ENCODE data around the gene RXRG. TPM values are rescaled to one million over a fixed set of nuclear protein-coding genes. Genes with fewer than 3 reads are reported as not detected.

Gene RXRG
- total and polyA plus RNA-seq, 12 donors = 1.2 to 16.3 (median 4.1) TPM

GRCh38 chr1:165376041-165376810, 68.7 kb downstream of the RXRG start:
- peak; percentile 92 to 98 (median 96) for ATAC-seq
- peak overlapping the region; percentile 53 to 94 (median 85) for H3K27ac ChIP-seq
- peak overlapping the region; percentile 21 to 57 (median 49) for H3K4me3 ChIP-seq
- WGBS, 2 donors = 1 to 2% methylated on average over 46 of the region's 46 CpGs
- intact Hi-C loops (cut with DNase I) = loop anchor here in 1 of 10 donors (10.0 kb wide), 1 partner anchor 319 kb away; the partner anchor contains the start of gene ALDH9A1
- DNase-seq = peak; percentile 86 to 92
- H3K36me3 ChIP-seq = no peaks in the 10 kb centered on the region
- H3K4me1 ChIP-seq = peaks cover 0 to 36% (median 28%) of the 10 kb centered on the region in 9 donors
- TF ChIP-seq CTCF (IDR thresholded peaks at IDR 0.05) = no peak
- no peaks in the 10 kb centered on the region for H3K9me3 ChIP-seq
- peaks cover 0 to 77% (median 0%) of the 10 kb centered on the region in 7 donors for H3K27me3 ChIP-seq

- no peak for ATAC-seq
- intact Hi-C loops (cut with DNase I) = loop anchor here in 1 of 10 donors (10.0 kb wide), 1 partner anchor 319 kb away; the partner anchor contains the start of gene ALDH9A1
- no peak for DNase-seq
- Histone ChIP-seq H3K9me3 (no peaks in the 10 kb centered on the region), H3K4me3 (peak overlapping the region; percentile 21 to 57 (median 49)), H3K36me3 (no peaks in the 10 kb centered on the region), H3K27ac (peak overlapping the region; percentile 53 to 94 (median 85)), H3K4me1 (peaks cover 0 to 38% (median 28%) of the 10 kb centered on the region in 9 donors), H3K27me3 (peaks cover 0 to 76% (median 0%) of the 10 kb centered on the region in 7 donors)
- 47 to 53% methylated on average over 7 of the region's 7 CpGs for WGBS, 2 donors
- no peak for TF ChIP-seq CTCF (IDR thresholded peaks at IDR 0.05)
These were observed 69.3 kb downstream of the RXRG start for GRCh38 chr1:165375623-165376022.

- 59 to 60% methylated on average over 5 of the region's 5 CpGs for WGBS, 2 donors
- H3K9me3 ChIP-seq = no peaks in the 10 kb centered on the region
- no peak overlapping the region for H3K4me3 ChIP-seq
- no peak for TF ChIP-seq CTCF (IDR thresholded peaks at IDR 0.05)
- H3K27ac ChIP-seq = no peak overlapping the region
- ATAC-seq (no peak), DNase-seq (no peak)
- H3K36me3 ChIP-seq = no peaks in the 10 kb centered on the region
- H3K4me1 ChIP-seq = peaks cover 0 to 33% (median 23%) of the 10 kb centered on the region in 9 donors
- H3K27me3 ChIP-seq = peaks cover 0 to 91% (median 6%) of the 10 kb centered on the region in 7 donors
- intact Hi-C loops (cut with DNase I) = loop anchor here in 1 of 10 donors (10.0 kb wide), 1 partner anchor 323 kb away; the partner anchor contains the start of gene ALDH9A1
These were observed 73.2 kb downstream of the RXRG start for GRCh38 chr1:165371588-165372225.

GRCh38 chr1:165369255-165369848, 75.6 kb downstream of the RXRG start:
- intact Hi-C loops (cut with DNase I) = loop anchor here (2.0 to 10.0 kb wide), 8 partner anchors 107 to 242 kb away; no protein-coding TSS in a partner anchor
- no peak overlapping the region for H3K27ac ChIP-seq
- ATAC-seq (peak in 6 of 8 donors; percentile 46 to 69 (median 55)), DNase-seq (peak; percentile 50 to 62)
- peak; percentile 70 to 92 (median 88) for TF ChIP-seq CTCF (IDR thresholded peaks at IDR 0.05)
- 16 to 19% methylated on average over 9 of the region's 9 CpGs for WGBS, 2 donors
- peaks cover 0 to 83% (median 14%) of the 10 kb centered on the region in 7 donors for H3K27me3 ChIP-seq
- H3K36me3 ChIP-seq = no peaks in the 10 kb centered on the region
- no peaks in the 10 kb centered on the region for H3K9me3 ChIP-seq
- H3K4me3 ChIP-seq = no peak overlapping the region
- peaks cover 0 to 22% (median 8%) of the 10 kb centered on the region in 9 donors for H3K4me1 ChIP-seq
